HG02840 (cell line): ENCODE results near the gene LSR.

Experiments
- ATAC-seq: cut with Tn5 transposase; IDR thresholded peaks from one replicate; pipeline ENCODE4 v1.9.1; 2021; ENCODE audit warnings: mild to moderate bottlenecking, moderate library complexity, moderate number of reproducible peaks; ENCODE audit not compliant: unreplicated experiment, low FRiP score

LSR gene

DNA sequence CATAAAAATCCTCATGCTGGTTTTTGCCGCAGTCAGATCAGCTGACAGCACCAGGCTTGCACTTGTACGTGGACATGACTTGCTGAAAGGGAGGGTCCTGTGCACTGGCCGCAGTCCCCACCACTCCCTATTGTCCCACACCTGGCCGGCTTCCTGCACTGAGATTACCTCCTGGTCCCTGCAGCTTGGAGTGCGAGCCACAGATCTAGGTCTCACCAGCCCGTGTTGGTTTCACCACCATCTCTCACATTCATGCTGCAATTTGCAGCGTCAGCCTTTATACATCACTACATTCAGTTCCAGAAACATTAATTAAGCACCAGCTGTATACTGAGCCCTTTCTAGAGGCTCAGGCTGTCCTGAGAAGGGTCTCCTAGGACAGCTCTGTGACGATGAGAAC is 65.2 kb downstream of the LSR start:
- no peak for ATAC-seq

DNA sequence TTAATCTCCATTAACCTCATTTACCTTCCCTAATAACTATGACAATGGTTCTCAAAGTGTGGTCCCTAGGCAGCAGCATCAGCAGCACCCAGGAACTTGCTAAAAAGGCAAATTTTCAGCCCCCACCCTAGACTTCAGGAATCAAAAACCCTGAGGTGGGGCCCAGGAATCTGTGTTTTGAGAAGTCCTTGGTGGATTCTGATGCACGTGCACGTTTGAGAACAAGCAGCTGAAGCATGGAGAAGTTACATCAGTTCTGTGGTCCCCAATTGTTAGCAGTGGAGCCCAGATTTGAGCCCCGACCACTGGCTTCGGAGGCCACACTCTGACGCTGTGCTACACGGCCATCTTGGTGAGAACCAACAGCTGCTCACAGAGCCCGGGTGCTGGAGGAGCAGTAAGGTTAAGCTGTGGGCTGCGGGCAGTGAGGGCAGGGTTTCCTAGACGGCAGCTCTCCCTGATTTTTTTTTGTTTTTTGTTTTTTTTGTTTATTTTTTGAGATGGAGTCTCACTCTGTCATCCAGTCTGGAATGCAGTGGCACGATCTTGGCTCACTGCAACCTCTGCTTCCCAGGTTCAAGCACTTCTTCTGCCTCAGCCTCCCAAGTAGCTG is 66.2 kb downstream of the LSR start:
- no peak for ATAC-seq

DNA sequence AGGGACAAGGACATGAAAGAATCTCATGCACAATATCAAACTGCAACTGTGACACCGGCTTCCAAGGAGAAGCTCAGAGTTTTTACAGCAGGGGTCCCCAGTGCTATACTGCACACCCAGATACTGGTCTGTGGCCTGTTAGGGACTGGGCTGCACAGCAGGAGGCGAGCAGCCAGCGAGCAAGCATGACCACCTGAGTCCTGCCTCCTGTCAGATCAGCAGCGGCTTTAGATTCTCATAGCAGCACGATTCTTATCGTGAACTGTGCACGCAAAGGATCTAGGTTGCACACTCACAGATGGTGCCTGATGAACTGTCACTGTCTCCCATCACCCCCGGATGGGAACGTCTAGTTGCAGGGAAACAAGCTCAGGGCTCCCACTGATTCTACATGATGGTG is 67.1 kb downstream of the LSR start:
- no peak for ATAC-seq

DNA sequence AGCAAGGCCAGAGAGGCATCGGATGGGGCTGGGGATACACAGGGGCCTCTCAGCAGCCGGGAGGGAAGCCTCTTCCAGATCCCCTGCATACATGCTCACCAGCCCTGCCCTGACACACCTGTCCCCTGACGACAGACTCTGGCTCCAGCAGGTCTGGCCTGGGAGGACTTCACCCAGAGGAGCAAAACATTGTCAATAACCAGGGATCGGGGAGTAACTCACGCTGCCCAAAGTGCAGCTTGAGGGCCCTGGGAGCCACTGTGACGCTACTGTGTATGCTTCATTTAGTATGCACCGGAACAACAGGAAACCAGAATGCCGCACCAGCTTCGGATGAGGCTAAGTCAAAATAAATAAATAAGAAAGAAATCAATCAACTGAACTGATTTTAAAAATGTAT is 67.8 kb downstream of the LSR start:
- no peak for ATAC-seq
